ENCODE data around the gene DOK1.
"Not testable (repeated sequence)": the region's sequence is repeated elsewhere in the genome, so short reads cannot be mapped to it uniquely, and the experiment has no call there.

Gene DOK1

DNA sequence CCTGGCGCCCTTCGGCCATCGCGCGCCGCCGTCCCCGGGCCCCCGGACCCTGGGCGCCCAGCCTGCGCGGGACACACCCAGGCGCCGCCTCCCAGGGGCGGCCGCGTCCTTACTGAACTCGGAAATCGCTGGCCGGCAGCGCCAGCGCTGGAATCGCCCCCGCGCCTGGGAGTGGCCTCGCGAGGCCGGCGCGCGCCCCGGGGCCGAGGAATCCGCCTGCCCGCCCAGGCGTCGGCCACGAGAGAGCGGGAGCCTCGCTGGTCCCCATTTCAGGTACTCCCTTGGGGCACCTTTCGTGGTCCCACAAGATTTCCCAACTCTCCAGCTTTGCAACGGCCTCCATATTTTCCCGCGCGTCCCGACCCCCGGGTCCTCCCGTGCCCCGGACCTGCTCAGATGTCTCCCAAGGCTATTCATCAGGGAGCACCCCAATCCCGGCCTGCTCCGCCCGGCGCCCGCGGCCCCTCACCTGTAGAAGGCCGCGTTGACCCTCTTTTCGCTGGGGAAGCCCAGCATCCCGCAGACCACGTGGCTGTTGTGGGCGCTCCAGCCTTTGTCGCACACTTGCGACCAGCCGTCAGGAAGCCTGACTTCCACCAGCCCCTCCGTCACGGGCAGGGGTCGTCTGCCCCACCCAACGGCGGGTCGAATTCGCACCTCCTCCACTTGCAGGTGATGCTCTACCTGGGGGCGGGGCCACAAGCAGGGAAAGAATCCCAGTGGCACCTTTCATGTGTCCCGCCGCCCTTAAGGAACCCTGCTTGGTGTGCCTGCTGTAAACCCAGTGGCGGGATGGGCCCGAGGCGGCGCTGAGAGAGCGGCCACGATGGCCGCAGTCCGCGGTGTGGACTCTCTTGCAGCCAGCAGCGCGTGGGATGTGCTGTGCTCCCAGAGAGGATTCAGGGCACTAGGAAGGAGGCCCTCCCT lies 5.4 kb upstream of the DOK1 start:
- no peak for DNase-seq

- no peak for DNase-seq
These were observed 4.3 kb upstream of the DOK1 start for GRCh38 chr2:74550231-74550630.

DNA sequence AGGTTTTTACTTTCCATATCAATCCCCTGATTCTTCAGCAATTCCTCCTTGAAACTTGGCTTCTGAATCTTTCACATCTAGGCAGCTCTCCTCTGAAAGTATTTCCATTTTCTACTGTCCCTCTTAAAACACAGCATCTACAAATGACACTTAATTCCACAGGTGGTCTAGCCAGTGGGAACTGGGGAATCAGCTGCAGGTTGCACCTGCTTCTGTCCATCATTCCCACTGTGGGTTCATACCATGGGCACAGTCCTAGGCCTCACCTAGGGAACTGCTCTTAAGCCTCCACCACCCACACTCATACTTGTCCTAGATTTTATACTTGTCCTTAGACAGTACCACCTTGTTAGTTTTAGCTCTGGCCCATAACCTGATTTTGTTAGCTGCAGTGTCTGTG lies 3.0 kb upstream of the DOK1 start:
- no peak for DNase-seq

GRCh38 chr2:74551942-74552913 lies 2.3 kb upstream of the DOK1 start:
- no peak for DNase-seq

GRCh38 chr2:74552914-74553811 lies 1.4 kb upstream of the DOK1 start:
- DNase-seq = no peak

DNA sequence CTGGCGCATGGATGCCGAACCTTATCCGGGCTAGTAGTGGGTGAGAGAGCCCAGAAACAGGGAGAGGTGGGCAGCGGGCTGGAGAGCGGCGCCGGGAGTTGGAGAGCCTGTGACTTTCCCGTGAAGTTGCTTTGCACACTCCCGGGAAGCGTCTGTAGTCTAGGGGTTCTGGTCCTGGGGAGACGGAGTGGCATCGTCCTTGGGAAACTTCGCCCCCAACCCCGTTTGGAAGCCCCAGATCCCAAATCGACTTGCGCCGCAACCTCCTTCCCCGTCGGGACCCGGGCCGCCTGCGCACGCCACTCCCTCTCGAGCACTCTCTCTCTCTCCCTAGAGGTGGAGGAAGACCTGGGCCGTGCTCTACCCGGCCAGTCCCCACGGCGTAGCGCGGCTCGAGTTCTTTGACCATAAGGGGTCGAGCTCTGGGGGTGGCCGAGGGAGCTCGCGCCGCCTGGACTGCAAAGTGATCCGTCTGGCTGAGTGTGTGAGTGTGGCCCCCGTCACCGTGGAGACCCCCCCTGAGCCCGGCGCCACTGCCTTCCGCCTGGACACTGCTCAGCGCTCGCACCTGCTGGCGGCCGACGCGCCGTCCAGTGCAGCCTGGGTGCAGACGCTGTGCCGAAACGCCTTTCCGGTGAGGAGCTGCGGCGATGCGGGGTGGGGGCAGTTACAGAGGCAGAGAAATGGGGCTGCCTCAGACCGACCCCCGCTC lies 456 bp downstream of the DOK1 start:
- DNase-seq = no peak

- no peak for DNase-seq
These were observed 1.1 kb downstream of the DOK1 start for GRCh38 chr2:74555610-74556103.

GRCh38 chr2:74556159-74556558 lies 1.6 kb downstream of the DOK1 start:
- no peak for DNase-seq

DNA sequence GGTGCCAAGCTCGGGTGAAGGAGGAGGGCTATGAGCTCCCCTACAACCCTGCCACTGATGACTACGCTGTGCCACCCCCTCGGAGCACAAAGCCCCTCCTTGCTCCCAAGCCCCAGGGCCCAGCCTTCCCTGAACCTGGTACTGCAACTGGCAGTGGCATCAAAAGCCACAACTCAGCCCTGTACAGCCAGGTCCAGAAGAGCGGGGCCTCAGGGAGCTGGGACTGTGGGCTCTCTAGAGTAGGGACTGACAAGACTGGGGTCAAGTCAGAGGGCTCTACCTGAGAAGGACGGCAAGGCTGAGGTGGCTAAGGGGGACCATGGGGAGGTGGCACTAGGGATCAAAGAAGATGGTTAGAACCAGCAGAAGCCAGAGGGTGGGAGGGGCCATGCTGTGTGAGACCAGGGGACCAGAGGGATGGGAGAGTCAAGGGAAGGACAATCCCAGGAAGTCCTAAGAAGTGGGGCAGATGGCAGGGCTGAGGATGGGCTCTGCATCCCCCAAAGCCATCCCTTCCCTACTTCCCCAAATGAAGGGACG lies 2.4 kb downstream of the DOK1 start:
- DNase-seq = no peak

- DNase-seq = no peak
These were observed 4.0 kb downstream of the DOK1 start for GRCh38 chr2:74558284-74559230.

DNA sequence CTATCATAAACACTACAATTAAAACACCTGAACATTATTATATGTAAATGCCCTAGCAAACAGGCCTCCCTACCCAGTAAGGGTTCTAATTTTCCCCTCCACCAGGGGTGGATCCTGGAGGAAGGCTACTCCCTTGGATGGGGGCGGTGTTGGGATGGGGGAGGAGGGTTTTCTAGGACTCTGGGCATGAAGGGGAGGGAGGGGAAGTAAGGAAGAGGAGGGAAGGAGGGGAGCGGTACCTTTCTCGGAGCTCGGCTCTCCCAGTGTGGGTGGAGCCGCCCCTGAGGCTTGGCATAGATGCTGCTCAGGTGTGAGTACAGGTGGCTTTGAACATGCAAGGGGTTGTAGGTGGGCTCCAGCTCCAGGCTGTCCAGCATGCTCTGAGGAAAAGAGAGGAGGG lies 5.4 kb downstream of the DOK1 start:
- no peak for DNase-seq

- no peak for DNase-seq
These were observed 6.1 kb downstream of the DOK1 start for GRCh38 chr2:74560591-74560990.

- not testable (repeated sequence) for DNase-seq
These were observed 6.5 kb downstream of the DOK1 start for GRCh38 chr2:74561022-74561421.

- no peak for DNase-seq
These were observed 7.7 kb downstream of the DOK1 start for GRCh38 chr2:74562126-74562775.

GRCh38 chr2:74564222-74564621 lies 9.7 kb downstream of the DOK1 start:
- DNase-seq = no peak

DNA sequence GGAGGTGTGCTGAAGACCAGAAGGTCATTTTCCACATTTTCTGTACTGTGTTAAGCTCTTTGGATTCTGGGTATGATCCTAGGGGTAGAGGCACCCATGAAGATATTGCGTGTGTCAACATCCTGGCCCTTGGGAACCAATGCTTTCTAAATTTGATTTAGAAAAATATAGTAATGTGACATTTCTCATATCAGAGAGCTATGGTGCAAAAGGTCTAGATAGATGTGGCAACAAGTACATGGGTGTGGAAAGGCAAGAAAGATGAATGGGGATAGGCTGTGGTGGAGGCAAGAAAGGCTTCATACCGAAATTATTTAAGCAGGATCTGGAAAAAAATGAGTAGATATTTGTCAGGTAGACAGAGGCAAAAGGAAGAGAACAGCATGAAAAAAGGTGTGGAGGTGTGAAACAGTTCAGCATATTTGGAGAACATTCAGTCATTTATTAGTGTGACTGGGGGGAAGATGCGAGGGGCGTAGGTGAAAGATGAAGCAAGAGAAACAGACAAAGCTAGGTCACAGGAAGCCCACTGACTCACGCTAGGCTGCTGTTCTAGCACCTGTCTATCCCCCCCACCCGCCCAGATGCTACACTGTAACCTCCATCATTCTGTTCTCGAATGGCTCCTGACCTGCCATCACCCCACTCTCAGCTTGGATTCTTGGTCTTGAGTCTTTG lies 11.7 kb downstream of the DOK1 start:
- DNase-seq = no peak

DNA sequence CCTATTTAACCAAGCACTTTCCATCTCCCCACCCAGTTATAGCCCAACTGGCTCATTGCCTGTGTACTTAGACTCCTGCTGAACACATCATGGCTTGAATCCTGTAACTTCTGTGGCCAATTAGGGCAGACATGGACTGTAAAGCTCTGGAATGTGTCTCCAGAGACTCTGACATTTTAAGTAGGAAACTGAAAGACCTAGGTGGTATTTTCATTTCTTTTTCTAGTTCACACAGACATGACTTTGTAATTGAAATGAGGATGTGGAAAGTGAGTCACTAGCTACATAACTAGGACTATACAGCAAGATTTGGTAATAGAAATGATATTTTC lies 12.2 kb downstream of the DOK1 start:
- no peak for DNase-seq

DNA sequence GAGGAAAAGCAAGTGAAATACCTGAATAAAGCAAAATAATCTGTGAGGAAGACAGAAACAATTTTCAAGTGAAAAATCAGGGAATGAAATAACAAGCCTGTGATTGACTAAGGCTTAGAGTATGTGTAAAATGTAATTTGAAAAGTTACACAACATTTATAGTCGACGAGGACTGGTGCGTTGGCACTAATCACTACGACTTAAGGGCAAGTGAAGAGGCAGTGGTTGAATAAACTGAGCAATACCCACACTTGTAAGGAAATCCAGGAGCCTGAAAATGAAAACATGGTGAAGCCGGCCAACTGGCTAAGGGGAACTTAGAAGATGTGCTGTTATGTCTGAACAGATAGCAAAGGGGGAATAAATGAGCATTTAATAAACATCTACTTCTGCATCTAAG lies 13.4 kb downstream of the DOK1 start:
- no peak for DNase-seq

DNA sequence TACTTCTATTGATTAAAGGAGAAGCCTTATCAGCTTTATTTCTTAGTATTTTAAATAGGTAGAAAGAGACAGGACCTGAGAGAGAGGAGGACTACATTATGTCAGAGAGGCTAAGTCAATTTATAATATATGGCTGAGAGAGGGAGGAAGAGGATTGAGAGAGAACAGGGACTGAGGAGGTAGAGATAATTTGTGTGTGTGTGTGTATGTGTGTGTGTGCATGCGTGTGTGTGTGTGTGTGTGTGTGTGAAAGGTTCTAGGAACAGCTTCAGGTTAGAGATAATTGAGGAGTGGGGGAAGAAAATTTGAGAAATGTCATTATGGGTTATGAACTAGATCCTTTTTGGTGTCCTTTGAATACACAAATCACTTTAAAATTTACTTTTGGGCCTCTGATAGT lies 15.2 kb downstream of the DOK1 start:
- no peak for DNase-seq
